SKM-1 (cell line): Measurements from ENCODE around the gene TMEM145.

Experiments
- DNase-seq: peaks from one replicate; lab custom pipeline; 2025; ENCODE audit not compliant: unreplicated experiment; lab: John Stamatoyannopoulos, UW

The TMEM145 gene

GRCh38 chr19:42357290-42357689 is 44.2 kb downstream of the TMEM145 start:
- no peak for DNase-seq

- DNase-seq: no peak
Measured at GRCh38 chr19:42360787-42361544, 47.9 kb downstream of the TMEM145 start.

GRCh38 chr19:42361545-42361910 is 48.4 kb downstream of the TMEM145 start:
- DNase-seq: no peak

- no peak for DNase-seq
Measured at GRCh38 chr19:42362342-42362741, 49.2 kb downstream of the TMEM145 start.

- DNase-seq: no peak
Measured at GRCh38 chr19:42362891-42363440, 49.9 kb downstream of the TMEM145 start.

GRCh38 chr19:42363614-42364346 is 50.7 kb downstream of the TMEM145 start:
- DNase-seq: no peak

- no peak for DNase-seq
Measured at GRCh38 chr19:42366673-42367072, 53.6 kb downstream of the TMEM145 start.

- DNase-seq: no peak
Measured at GRCh38 chr19:42367929-42368328, 54.8 kb downstream of the TMEM145 start.

GRCh38 chr19:42368360-42368759 is 55.3 kb downstream of the TMEM145 start:
- no peak for DNase-seq

GRCh38 chr19:42368765-42369164 is 55.7 kb downstream of the TMEM145 start:
- DNase-seq: no peak

- no peak for DNase-seq
Measured at GRCh38 chr19:42369433-42370067, 56.4 kb downstream of the TMEM145 start.

- no peak for DNase-seq
Measured at GRCh38 chr19:42370068-42370520, 57.0 kb downstream of the TMEM145 start.

- no peak for DNase-seq
Measured at GRCh38 chr19:42370626-42371175, 57.6 kb downstream of the TMEM145 start.
